Sigmoid colon (tissue), 7 donors: ENCODE measurements around the gene CCR5. TPM values are rescaled to one million over a fixed set of nuclear protein-coding genes. Genes with fewer than 3 reads are reported as not detected.

Experiments
- DNase-seq: peaks from one replicate; pipeline ENCODE4 v3.0.0-alpha.2; 2019
- H3K27ac ChIP-seq, 4 donors: fragments of 200-600 bp; sonication (generic); one replicate each; pipeline ENCODE4 v1.5.1; 2016 to 2019; ENCODE audit warnings: mild to moderate bottlenecking in 1 of 4
- H3K27me3 ChIP-seq, 3 donors: fragments of 200-600 bp; sonication (generic); one replicate each; pipeline ENCODE4 v1.5.1; 2019; ENCODE audit warnings: mild to moderate bottlenecking in 1 of 3
- H3K36me3 ChIP-seq, 4 donors: fragments of 200-600 bp; sonication (generic); one replicate each; pipeline ENCODE4 v1.5.1; 2016 to 2019
- H3K4me1 ChIP-seq, 4 donors: fragments of 200-600 bp; sonication (generic); one replicate each; pipeline ENCODE4 v1.5.1; 2017 to 2019
- H3K4me3 ChIP-seq, 4 donors: fragments of 200-600 bp; sonication (generic); one replicate each; pipeline ENCODE4 v1.5.1; 2017 to 2019; ENCODE audit warnings: mild to moderate bottlenecking in 2 of 4, moderate library complexity in 1 of 4
- H3K9me3 ChIP-seq, 4 donors: fragments of 200-600 bp in 3 of 4; sonication (generic) in 3 of 4; one replicate each; pipeline versions ENCODE4 v1.5.1 to v1.6.1; 2013 to 2019
- CTCF ChIP-seq, 4 experiments: fragments of 450-650 bp in 3 of 4; fragments of 200-600 bp in 1 of 4; IDR thresholded peaks; one replicate each; pipeline ENCODE4 v1.5.1; 2016 to 2019; ENCODE audit warnings: antibody characterized with exemption in 4 of 4, mild to moderate bottlenecking in 3 of 4, moderate library complexity in 2 of 4
- EP300 ChIP-seq, 4 donors: sonication (generic); formaldehyde crosslinking; IDR thresholded peaks; one replicate each; pipeline ENCODE4 v1.6.1; 2017; ENCODE audit warnings: antibody characterized with exemption in 4 of 4
- POLR2A ChIP-seq, 2 donors: fragments of 450-650 bp; IDR thresholded peaks; one replicate each; pipeline ENCODE4 v1.6.1; 2016; ENCODE audit warnings: antibody characterized with exemption in 2 of 2, mild to moderate bottlenecking in 2 of 2, moderate library complexity in 2 of 2
- POLR2AphosphoS5 ChIP-seq, 4 donors: sonication (generic); formaldehyde crosslinking; IDR thresholded peaks; one replicate each; pipeline ENCODE4 v1.6.1; 2017; ENCODE audit warnings: antibody characterized with exemption in 4 of 4
- WGBS, 2 donors: extraction: QIAGEN DNeasy Blood & Tissue Kit; methylation state at CpG; one replicate each; pipeline ENCODE4 v1.1.7; 2013; 5-methylcytosine and 5-hydroxymethylcytosine counted together
- intact Hi-C: fragments of 100-400 bp; cut with DNase I; formaldehyde crosslinking; loops from one replicate; pipeline ENCODE4 v1.15.1; 2023
- polyA plus RNA-seq, 3 donors: library from polyadenylated mRNA; stranded (reverse); fragments of 200-250 nt; gene quantifications; one replicate each; pipeline ENCODE4 v1.2.3, GENCODE V29; 2013
- total RNA-seq, 4 donors: library from RNA; depleted of rRNA; stranded (reverse); fragments of >200 nt; gene quantifications; one replicate each; pipeline ENCODE4 v1.1.0, GENCODE V29; 2016
- donor health status: healthy with polysubstance abuse.
- donor health status: Bipolar disorder and iron deficiency.
- donor health status: healthy.

Gene CCR5
- total and polyA plus RNA-seq, 7 donors: 0.36 to 3.9 (median 0.92) TPM; not detected in 1

- 54 to 70% methylated on average over 8 of the region's 8 CpGs for WGBS, 2 donors
- TF ChIP-seq POLR2A (IDR thresholded peaks at IDR 0.05) (no peak), POLR2AphosphoS5 (IDR thresholded peaks at IDR 0.05) (no peak), EP300 (IDR thresholded peaks at IDR 0.05) (no peak), CTCF (IDR thresholded peaks at IDR 0.05) (no peak)
- Histone ChIP-seq H3K27ac (peak overlapping the region in 2 of 4 donors; percentile 35 to 60), H3K9me3 (no peaks in the 10 kb centered on the region), H3K27me3 (peaks cover 0 to 3% (median 0%) of the 10 kb centered on the region in 3 donors), H3K36me3 (no peaks in the 10 kb centered on the region), H3K4me1 (no peaks in the 10 kb centered on the region), H3K4me3 (no peak overlapping the region)
- intact Hi-C loops: no loop called here
- DNase-seq: peak; percentile 66
These were observed 9.1 kb upstream of the CCR5 start for GRCh38 chr3:46361408-46362283.

GRCh38 chr3:46365041-46365440 lies 5.7 kb upstream of the CCR5 start:
- H3K27ac ChIP-seq: no peak overlapping the region
- H3K9me3 ChIP-seq: no peaks in the 10 kb centered on the region
- H3K4me1 ChIP-seq: no peaks in the 10 kb centered on the region
- H3K36me3 ChIP-seq: no peaks in the 10 kb centered on the region
- DNase-seq: no peak
- peaks cover 0 to 6% (median 0%) of the 10 kb centered on the region in 3 donors for H3K27me3 ChIP-seq
- intact Hi-C loops: no loop called here
- 88 to 92% methylated on average over 4 of the region's 4 CpGs for WGBS, 2 donors
- TF ChIP-seq POLR2A (IDR thresholded peaks at IDR 0.05) (no peak), POLR2AphosphoS5 (IDR thresholded peaks at IDR 0.05) (no peak), CTCF (IDR thresholded peaks at IDR 0.05) (no peak), EP300 (IDR thresholded peaks at IDR 0.05) (no peak)
- no peak overlapping the region for H3K4me3 ChIP-seq

GRCh38 chr3:46365737-46366524 lies 4.8 kb upstream of the CCR5 start:
- TF ChIP-seq CTCF (IDR thresholded peaks at IDR 0.05) (no peak), EP300 (IDR thresholded peaks at IDR 0.05) (no peak), POLR2AphosphoS5 (IDR thresholded peaks at IDR 0.05) (no peak), POLR2A (IDR thresholded peaks at IDR 0.05) (no peak)
- Histone ChIP-seq H3K4me1 (no peaks in the 10 kb centered on the region), H3K9me3 (no peaks in the 10 kb centered on the region), H3K27ac (no peak overlapping the region), H3K36me3 (no peaks in the 10 kb centered on the region), H3K27me3 (peaks cover 0 to 6% (median 0%) of the 10 kb centered on the region in 3 donors), H3K4me3 (no peak overlapping the region)
- intact Hi-C loops: no loop called here
- no peak for DNase-seq
- WGBS, 2 donors: 96 to 97% methylated on average over 5 of the region's 5 CpGs

- no peak for DNase-seq
- no peak overlapping the region for H3K4me3 ChIP-seq
- H3K36me3 ChIP-seq: no peaks in the 10 kb centered on the region
- H3K9me3 ChIP-seq: no peaks in the 10 kb centered on the region
- WGBS, 2 donors: 68 to 80% methylated on average over 5 of the region's 5 CpGs
- intact Hi-C loops: no loop called here
- no peak overlapping the region for H3K27ac ChIP-seq
- TF ChIP-seq EP300 (IDR thresholded peaks at IDR 0.05): no peak
- TF ChIP-seq POLR2AphosphoS5 (IDR thresholded peaks at IDR 0.05): peak in 1 of 4 donors; percentile 9
- no peak for TF ChIP-seq POLR2A (IDR thresholded peaks at IDR 0.05)
- TF ChIP-seq CTCF (IDR thresholded peaks at IDR 0.05): no peak
- H3K4me1 ChIP-seq: no peaks in the 10 kb centered on the region
- peaks cover 0 to 6% (median 0%) of the 10 kb centered on the region in 3 donors for H3K27me3 ChIP-seq
These were observed 2.9 kb upstream of the CCR5 start for GRCh38 chr3:46367811-46368210.
